Caco-2 (cell line): ENCODE data around the gene MYH15. TPM values are rescaled to one million over a fixed set of nuclear protein-coding genes. Genes with fewer than 3 reads are reported as not detected.

Experiments
- BruUV-seq: library from RNA; stranded (reverse); fragments of 400-500 nt; replicated peaks from 2 replicates; lab custom pipeline; 2021; lab: Mats Ljungman, UMichigan
- CTCF ChIA-PET: fragments of 300-600 bp; sonication (Branson Sonifier 250); formaldehyde crosslinking; loops from one replicate; lab custom pipeline; 2022; ENCODE audit warnings: antibody characterized with exemption; lab: Charles Lee
- POLR2A ChIA-PET: fragments of 300-600 bp; sonication (Branson Sonifier 250); formaldehyde crosslinking; loops from one replicate; lab custom pipeline; 2022; ENCODE audit warnings: antibody characterized with exemption; lab: Charles Lee
- DNase-seq, 2 experiments: peaks; one replicate each; pipeline versions ENCODE4 v3.0.0 to v3.0.0-alpha.2; 2020 to 2022
- H3K27me3 ChIP-seq: replicated peaks from 2 replicates; pipeline ENCODE4 v1.6.0; 2011; ENCODE audit warnings: low read length; ENCODE audit not compliant: control insufficient read depth, insufficient read depth
- H3K36me3 ChIP-seq: 2 replicates; pipeline ENCODE4 v1.5.1; 2011; ENCODE audit warnings: low read length; ENCODE audit not compliant: control insufficient read depth, insufficient read depth
- H3K4me1 ChIP-seq: fragments of 250-450 bp; sonication (Bioruptor Pico); 2 replicates; pipeline ENCODE4 v1.5.1; 2020; ENCODE audit warnings: mild to moderate bottlenecking
- H3K4me3 ChIP-seq: 2 replicates; pipeline ENCODE4 v1.5.1; 2011; ENCODE audit warnings: low read depth, mild to moderate bottlenecking, control low read depth, low read length
- H3K9me3 ChIP-seq: fragments of 250-450 bp; sonication (Bioruptor Pico); 2 replicates; pipeline ENCODE4 v1.5.1; 2020; ENCODE audit warnings: mild to moderate bottlenecking, moderate library complexity
- H3K27ac Mint-ChIP-seq: one replicate; pipeline ENCODE4 v1.8.0; 2022; ENCODE audit warnings: mixed read lengths; ENCODE audit not compliant: unreplicated experiment
- H3K27me3 Mint-ChIP-seq: one replicate; pipeline ENCODE4 v1.8.0; 2022; ENCODE audit warnings: mixed read lengths; ENCODE audit not compliant: insufficient read depth, unreplicated experiment
- H3K36me3 Mint-ChIP-seq: one replicate; pipeline ENCODE4 v1.8.0; 2022; ENCODE audit warnings: mild to moderate bottlenecking, mixed read lengths; ENCODE audit not compliant: insufficient read depth, unreplicated experiment
- H3K4me1 Mint-ChIP-seq: one replicate; pipeline ENCODE4 v1.8.0; 2022; ENCODE audit warnings: low read depth, mixed read lengths; ENCODE audit not compliant: unreplicated experiment
- H3K4me3 Mint-ChIP-seq: one replicate; pipeline ENCODE4 v1.8.0; 2022; ENCODE audit warnings: mild to moderate bottlenecking, moderate library complexity, mixed read lengths; ENCODE audit not compliant: unreplicated experiment
- H3K9me3 Mint-ChIP-seq: one replicate; pipeline ENCODE4 v1.8.0; 2022; ENCODE audit warnings: mixed read lengths; ENCODE audit not compliant: unreplicated experiment
- intact Hi-C: fragments of 100-400 bp; cut with micrococcal nuclease; formaldehyde crosslinking; loops from one replicate; pipeline ENCODE4 v1.10.0; 2022; ENCODE audit not compliant: unreplicated experiment
- total RNA-seq: library from RNA; stranded (reverse); gene quantifications from 2 replicates; pipeline ENCODE4 v1.2.3, GENCODE V29; 2022
- TF ChIP-seq, protein P1 (sequence below), 2 experiments: fragments of 200-600 bp in 1 of 2; IDR thresholded peaks; 1 replicate in 1 of 2; 2 replicates in 1 of 2; pipeline versions ENCODE4 v1.5.1 to v1.8.0; 2011 to 2022; ENCODE audit warnings: antibody characterized with exemption in 1 of 2, control low read depth in 1 of 2, inconsistent platforms in 1 of 2, low read depth in 1 of 2, low read length in 1 of 2, mild to moderate bottlenecking in 1 of 2, moderate library complexity in 1 of 2; ENCODE audit not compliant: insufficient read depth in 1 of 2, severe bottlenecking in 1 of 2, unreplicated experiment in 1 of 2

Gene MYH15
- total RNA-seq, 1 experiment from 2014 or later = 0.25 TPM

DNA sequence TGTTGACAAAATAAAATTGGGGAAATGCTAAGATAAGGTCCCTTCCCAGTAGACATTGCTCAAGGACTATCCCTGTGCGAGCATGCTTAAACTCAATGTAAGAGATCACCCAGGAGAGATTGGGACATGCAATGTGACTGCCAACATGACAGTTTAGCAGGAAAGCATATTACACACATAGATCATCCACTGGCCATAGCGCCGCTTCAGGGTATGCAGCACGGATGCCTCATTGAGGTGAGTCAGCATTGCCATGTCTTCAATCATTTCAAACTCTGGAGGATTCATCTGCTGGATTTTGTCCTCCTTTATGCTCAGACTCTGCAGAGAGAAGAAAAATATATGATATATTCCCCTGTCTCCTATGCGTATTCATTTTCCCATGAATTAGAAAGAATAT, 8.9 kb downstream of the MYH15 start:
- POLR2A ChIA-PET = no interaction called here
- Mint-ChIP-seq H3K36me3 (no peaks in the 10 kb centered on the region), H3K4me1 (no peaks in the 10 kb centered on the region), H3K4me3 (no peak overlapping the region), H3K27ac (no peak overlapping the region), H3K9me3 (no peaks in the 10 kb centered on the region), H3K27me3 (peaks cover 7% of the 10 kb centered on the region)
- no peaks in the 10 kb centered on the region for H3K4me1 ChIP-seq
- TF ChIP-seq, protein P1, sequence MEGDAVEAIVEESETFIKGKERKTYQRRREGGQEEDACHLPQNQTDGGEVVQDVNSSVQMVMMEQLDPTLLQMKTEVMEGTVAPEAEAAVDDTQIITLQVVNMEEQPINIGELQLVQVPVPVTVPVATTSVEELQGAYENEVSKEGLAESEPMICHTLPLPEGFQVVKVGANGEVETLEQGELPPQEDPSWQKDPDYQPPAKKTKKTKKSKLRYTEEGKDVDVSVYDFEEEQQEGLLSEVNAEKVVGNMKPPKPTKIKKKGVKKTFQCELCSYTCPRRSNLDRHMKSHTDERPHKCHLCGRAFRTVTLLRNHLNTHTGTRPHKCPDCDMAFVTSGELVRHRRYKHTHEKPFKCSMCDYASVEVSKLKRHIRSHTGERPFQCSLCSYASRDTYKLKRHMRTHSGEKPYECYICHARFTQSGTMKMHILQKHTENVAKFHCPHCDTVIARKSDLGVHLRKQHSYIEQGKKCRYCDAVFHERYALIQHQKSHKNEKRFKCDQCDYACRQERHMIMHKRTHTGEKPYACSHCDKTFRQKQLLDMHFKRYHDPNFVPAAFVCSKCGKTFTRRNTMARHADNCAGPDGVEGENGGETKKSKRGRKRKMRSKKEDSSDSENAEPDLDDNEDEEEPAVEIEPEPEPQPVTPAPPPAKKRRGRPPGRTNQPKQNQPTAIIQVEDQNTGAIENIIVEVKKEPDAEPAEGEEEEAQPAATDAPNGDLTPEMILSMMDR (IDR thresholded peaks at IDR 0.05; ENCODE audit: insufficient read depth in 1 of 2, low read depth in 1 of 2, low read length in 1 of 2, severe bottlenecking in 1 of 2, unreplicated experiment in 1 of 2) = no peak
- no peaks in the 10 kb centered on the region for H3K27me3 ChIP-seq
- BruUV-seq = no TSS peak
- CTCF ChIA-PET = no interaction called here
- DNase-seq = no peak
- H3K36me3 ChIP-seq = no peaks in the 10 kb centered on the region
- H3K4me3 ChIP-seq = no peak overlapping the region
- intact Hi-C loops = no loop called here
- H3K9me3 ChIP-seq = no peaks in the 10 kb centered on the region

DNA sequence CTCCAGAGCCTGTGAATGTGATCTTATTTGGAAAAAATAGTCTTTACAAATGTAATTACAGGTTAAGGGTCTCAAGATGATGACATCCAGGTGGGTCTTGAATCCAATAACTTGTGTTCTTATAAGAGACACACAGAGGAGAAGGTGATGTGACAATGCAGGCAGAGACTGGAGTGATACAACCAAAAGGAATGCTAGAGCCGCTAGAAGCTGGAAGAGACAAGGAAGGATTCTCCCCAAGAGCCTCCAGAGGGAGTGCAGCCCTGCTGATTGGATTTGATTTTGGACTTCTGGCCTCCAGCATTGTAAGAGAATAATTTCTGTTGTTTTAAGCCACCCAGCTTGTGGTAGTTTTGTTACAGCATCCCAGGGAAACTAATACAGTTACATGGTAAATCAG, 9.7 kb downstream of the MYH15 start:
- no peaks in the 10 kb centered on the region for H3K4me1 ChIP-seq
- H3K27ac Mint-ChIP-seq = no peak overlapping the region
- BruUV-seq = no TSS peak
- no peak overlapping the region for H3K4me3 Mint-ChIP-seq
- TF ChIP-seq, protein P1 (IDR thresholded peaks at IDR 0.05; ENCODE audit: insufficient read depth in 1 of 2, low read depth in 1 of 2, low read length in 1 of 2, severe bottlenecking in 1 of 2, unreplicated experiment in 1 of 2) = no peak
- intact Hi-C loops = no loop called here
- no peaks in the 10 kb centered on the region for H3K9me3 Mint-ChIP-seq
- H3K4me3 ChIP-seq = no peak overlapping the region
- CTCF ChIA-PET = interaction anchor here (0.9 kb wide), 1 partner anchor 52 kb away, joined by 3 read pairs; no protein-coding TSS in a partner anchor
- no peaks in the 10 kb centered on the region for H3K36me3 ChIP-seq
- POLR2A ChIA-PET = no interaction called here
- H3K9me3 ChIP-seq = no peaks in the 10 kb centered on the region
- no peaks in the 10 kb centered on the region for H3K36me3 Mint-ChIP-seq
- H3K4me1 Mint-ChIP-seq = no peaks in the 10 kb centered on the region
- peaks cover 7% of the 10 kb centered on the region for H3K27me3 Mint-ChIP-seq
- no peaks in the 10 kb centered on the region for H3K27me3 ChIP-seq
- DNase-seq = no peak

GRCh38 chr3:108497271-108497670, 13.1 kb downstream of the MYH15 start:
- H3K27me3 Mint-ChIP-seq = peaks cover 7% of the 10 kb centered on the region
- BruUV-seq = no TSS peak

More at GRCh38 chr3:108497271-108497670, 13.1 kb downstream of the MYH15 start:
- Histone ChIP-seq H3K4me1 (no peaks in the 10 kb centered on the region), H3K36me3 (no peaks in the 10 kb centered on the region), H3K9me3 (no peaks in the 10 kb centered on the region), H3K4me3 (no peak overlapping the region), H3K27me3 (no peaks in the 10 kb centered on the region)
- POLR2A ChIA-PET = no interaction called here
- intact Hi-C loops = no loop called here
- Mint-ChIP-seq H3K27ac (no peak overlapping the region), H3K36me3 (no peaks in the 10 kb centered on the region), H3K4me1 (no peaks in the 10 kb centered on the region), H3K4me3 (no peak overlapping the region), H3K9me3 (no peaks in the 10 kb centered on the region)
- no peak for DNase-seq
- CTCF ChIA-PET = interaction anchor here (0.6 kb wide), 1 partner anchor 30 kb away, joined by 7 read pairs; no protein-coding TSS in a partner anchor
- TF ChIP-seq, protein P1 (IDR thresholded peaks at IDR 0.05; ENCODE audit: insufficient read depth in 1 of 2, low read depth in 1 of 2, low read length in 1 of 2, severe bottlenecking in 1 of 2, unreplicated experiment in 1 of 2) = no peak
